Left ventricle myocardium inferior (tissue), 1 donor: ENCODE data around the gene ETHE1. TPM values are rescaled to one million over a fixed set of nuclear protein-coding genes. Genes with fewer than 3 reads are reported as not detected.
"Not testable (repeated sequence)": the region's sequence is repeated elsewhere in the genome, so short reads cannot be mapped to it uniquely, and the experiment has no call there.

Experiments used
- DNase-seq: peaks from one replicate; pipeline ENCODE4 v3.0.0-alpha.2; 2020
- H3K27ac ChIP-seq: fragments of 200-600 bp; replicated peaks from 2 replicates; pipeline ENCODE4 v1.8.0; 2021
- H3K27me3 ChIP-seq: fragments of 200-600 bp; 2 replicates; pipeline ENCODE4 v1.8.0; 2021; ENCODE audit warnings: low read depth
- H3K36me3 ChIP-seq: fragments of 200-600 bp; 2 replicates; pipeline ENCODE4 v1.8.0; 2021
- H3K4me1 ChIP-seq: fragments of 200-600 bp; 2 replicates; pipeline ENCODE4 v1.8.0; 2021
- H3K4me3 ChIP-seq: fragments of 200-600 bp; 2 replicates; pipeline ENCODE4 v1.8.0; 2021; ENCODE audit warnings: mild to moderate bottlenecking, moderate library complexity
- H3K9me3 ChIP-seq: fragments of 200-600 bp; replicated peaks from 2 replicates; pipeline ENCODE4 v1.8.0; 2021
- intact Hi-C: fragments of 100-400 bp; cut with micrococcal nuclease; formaldehyde crosslinking; loops from one replicate; pipeline ENCODE4 v1.11.0; 2022
- total RNA-seq: library from RNA; stranded (reverse); fragmentation: NEBNext Ultra II Directional; extraction: Animal tissue kit (Norgen Biotek cat#: 25700); gene quantifications from one replicate; pipeline ENCODE4 v1.2.1, GENCODE V29; 2021
- TF ChIP-seq, protein P1 (sequence below): fragments of 200-600 bp; IDR thresholded peaks from 2 replicates; pipeline ENCODE4 v1.8.0; 2021; ENCODE audit warnings: antibody characterized with exemption, mild to moderate bottlenecking, borderline replicate concordance
- donor health status: DM: no; HTN: yes; CAD: no; lungs with severe emphysema.

ETHE1 gene
- total RNA-seq, 1 donor from 2014 or later = 14.6 TPM

DNA sequence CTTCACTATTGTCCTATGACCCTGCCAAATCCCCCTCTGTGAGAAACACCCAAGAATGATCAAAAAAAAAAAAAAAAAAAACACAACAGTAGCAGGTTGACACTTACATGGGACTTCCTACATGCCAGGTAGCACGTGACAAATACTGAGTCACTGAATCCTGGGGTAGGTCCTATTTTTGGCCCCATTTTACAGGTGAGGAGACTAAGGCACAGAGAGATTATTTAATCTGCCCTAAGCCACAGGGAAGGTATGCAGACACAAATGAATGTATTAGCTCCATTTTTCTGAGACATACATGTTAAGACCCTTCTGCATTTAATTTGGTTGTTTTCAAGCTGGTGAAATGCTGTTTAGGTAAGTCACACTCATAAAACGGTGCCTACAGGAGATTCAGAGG, 21.7 kb upstream of the ETHE1 start:
- no peaks in the 10 kb centered on the region for H3K9me3 ChIP-seq
- no peak overlapping the region for H3K4me3 ChIP-seq
- DNase-seq = no peak
- TF ChIP-seq, protein P1, sequence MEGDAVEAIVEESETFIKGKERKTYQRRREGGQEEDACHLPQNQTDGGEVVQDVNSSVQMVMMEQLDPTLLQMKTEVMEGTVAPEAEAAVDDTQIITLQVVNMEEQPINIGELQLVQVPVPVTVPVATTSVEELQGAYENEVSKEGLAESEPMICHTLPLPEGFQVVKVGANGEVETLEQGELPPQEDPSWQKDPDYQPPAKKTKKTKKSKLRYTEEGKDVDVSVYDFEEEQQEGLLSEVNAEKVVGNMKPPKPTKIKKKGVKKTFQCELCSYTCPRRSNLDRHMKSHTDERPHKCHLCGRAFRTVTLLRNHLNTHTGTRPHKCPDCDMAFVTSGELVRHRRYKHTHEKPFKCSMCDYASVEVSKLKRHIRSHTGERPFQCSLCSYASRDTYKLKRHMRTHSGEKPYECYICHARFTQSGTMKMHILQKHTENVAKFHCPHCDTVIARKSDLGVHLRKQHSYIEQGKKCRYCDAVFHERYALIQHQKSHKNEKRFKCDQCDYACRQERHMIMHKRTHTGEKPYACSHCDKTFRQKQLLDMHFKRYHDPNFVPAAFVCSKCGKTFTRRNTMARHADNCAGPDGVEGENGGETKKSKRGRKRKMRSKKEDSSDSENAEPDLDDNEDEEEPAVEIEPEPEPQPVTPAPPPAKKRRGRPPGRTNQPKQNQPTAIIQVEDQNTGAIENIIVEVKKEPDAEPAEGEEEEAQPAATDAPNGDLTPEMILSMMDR = no peak
- H3K36me3 ChIP-seq = peaks cover 65% of the 10 kb centered on the region
- intact Hi-C loops = no loop called here
- H3K27ac ChIP-seq = no peak overlapping the region
- no peaks in the 10 kb centered on the region for H3K27me3 ChIP-seq
- H3K4me1 ChIP-seq = no peaks in the 10 kb centered on the region

DNA sequence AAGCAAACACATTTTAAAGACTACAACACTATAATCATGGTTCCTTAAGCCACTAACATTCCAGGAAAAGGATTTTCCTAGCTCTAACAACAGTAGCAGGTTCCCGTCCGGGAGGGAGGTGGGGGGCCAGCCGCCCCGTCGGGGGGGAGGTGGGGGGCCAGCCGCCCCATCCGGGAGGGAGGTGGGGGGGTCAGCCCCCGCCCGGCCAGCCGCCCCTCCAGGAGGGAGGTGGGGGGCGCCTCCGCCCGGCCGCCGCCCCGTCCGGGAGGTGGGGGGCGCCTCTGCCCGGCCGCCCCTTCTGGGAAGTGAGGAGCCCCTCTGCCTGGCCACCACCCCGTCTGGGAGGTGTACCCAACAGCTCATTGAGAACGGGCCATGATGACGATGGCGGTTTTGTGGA, 20.9 kb upstream of the ETHE1 start:
- H3K4me3 ChIP-seq, H3K9me3 ChIP-seq, H3K4me1 ChIP-seq, intact Hi-C loops, H3K27ac ChIP-seq, DNase-seq, H3K27me3 ChIP-seq: not testable (repeated sequence)
- peaks cover 63% of the 10 kb centered on the region for H3K36me3 ChIP-seq

DNA sequence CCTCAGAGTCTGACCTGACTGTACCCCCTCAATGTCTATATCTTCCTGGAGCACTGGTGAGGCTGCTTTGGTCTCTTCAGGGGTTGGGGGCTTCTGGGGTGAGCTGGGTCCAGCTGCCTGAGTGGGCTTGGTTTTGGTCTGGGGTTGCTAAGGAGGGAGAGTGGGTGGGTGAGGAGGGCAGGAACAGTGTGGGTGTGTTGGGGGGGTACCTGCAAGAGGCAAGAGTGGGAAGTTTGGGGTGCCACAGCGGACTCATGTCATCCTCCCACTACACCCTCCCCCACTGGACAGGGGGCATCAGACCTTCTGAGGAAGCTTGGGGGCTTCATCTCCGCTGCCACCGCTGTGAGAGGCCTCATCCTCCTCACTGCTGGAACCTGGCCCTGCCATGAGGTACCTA, 19.6 kb upstream of the ETHE1 start:
- peaks cover 66% of the 10 kb centered on the region for H3K36me3 ChIP-seq
- intact Hi-C loops = no loop called here
- H3K4me1 ChIP-seq = no peaks in the 10 kb centered on the region
- no peaks in the 10 kb centered on the region for H3K9me3 ChIP-seq
- no peak for DNase-seq
- no peak overlapping the region for H3K4me3 ChIP-seq
- no peak overlapping the region for H3K27ac ChIP-seq
- H3K27me3 ChIP-seq = no peaks in the 10 kb centered on the region
- TF ChIP-seq, protein P1 = no peak

DNA sequence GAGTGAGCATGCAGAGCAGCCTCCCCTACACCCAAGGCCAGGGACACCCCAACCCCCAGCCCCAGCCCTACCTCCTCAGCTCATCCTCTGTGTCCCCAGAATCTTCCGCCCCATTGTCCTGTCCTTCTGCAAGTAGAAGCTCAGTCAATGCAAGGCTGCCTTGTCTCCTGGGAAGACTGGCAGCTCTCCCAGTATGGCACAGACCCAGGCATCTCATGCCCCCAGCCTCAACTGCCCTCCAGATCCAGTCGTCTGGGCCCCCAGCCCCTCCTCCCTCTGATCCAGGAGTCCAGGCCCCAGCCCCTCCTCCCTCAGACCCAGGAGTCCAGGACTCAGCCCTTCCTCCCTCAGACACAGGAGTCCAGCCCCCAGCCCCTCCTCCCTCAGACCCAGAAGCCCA, 19.0 kb upstream of the ETHE1 start:
- no peak for DNase-seq
- Histone ChIP-seq H3K4me3 (no peak overlapping the region), H3K27ac (no peak overlapping the region), H3K36me3 (peaks cover 65% of the 10 kb centered on the region), H3K9me3 (no peaks in the 10 kb centered on the region), H3K4me1 (no peaks in the 10 kb centered on the region), H3K27me3 (no peaks in the 10 kb centered on the region)
- TF ChIP-seq, protein P1 = no peak
- intact Hi-C loops = no loop called here

DNA sequence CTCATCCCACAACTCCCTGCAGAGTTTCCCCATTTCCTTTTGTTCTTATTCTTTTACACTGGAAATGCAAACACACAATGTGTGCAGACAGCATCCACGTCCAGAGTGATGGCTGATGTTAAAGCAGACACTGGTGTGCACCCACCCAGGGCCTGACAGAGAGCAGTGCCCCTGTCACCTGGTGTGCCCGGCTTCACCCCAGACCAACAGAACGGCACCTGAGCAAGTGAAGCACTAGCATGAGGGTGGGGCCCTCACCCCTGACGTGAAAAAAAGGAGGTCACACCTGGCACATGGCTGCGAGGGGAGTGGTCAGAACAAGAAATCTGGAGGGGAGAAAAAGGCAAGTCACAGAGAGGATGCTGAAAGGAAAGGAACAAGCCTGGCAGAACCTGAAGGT, 18.3 kb upstream of the ETHE1 start:
- intact Hi-C loops = no loop called here
- Histone ChIP-seq H3K27me3 (no peaks in the 10 kb centered on the region), H3K4me1 (no peaks in the 10 kb centered on the region), H3K27ac (no peak overlapping the region), H3K4me3 (no peak overlapping the region), H3K9me3 (no peaks in the 10 kb centered on the region), H3K36me3 (peaks cover 66% of the 10 kb centered on the region)
- TF ChIP-seq, protein P1 = no peak
- no peak for DNase-seq

DNA sequence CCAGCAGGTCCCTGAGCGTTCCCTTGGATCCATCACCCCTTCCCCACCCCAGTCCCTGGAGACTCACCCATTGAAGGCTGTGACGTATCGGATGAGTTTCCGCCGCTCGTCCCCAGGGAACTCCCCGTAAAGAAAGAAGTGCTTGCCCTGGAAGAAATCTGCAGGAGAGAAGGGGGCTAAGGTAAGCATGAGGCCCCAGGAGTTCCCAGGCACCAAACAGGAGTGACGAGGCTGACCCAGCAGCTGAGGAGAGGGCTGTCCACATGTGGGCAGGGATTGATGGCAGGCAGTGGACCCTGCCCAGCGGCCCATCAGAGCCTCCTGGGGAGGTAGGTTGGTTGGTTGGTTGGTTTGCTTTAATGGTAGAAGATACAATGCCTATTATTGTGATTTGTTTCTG, 17.1 kb upstream of the ETHE1 start:
- H3K9me3 ChIP-seq = peaks cover 6% of the 10 kb centered on the region
- H3K4me1 ChIP-seq = no peaks in the 10 kb centered on the region
- intact Hi-C loops = no loop called here
- DNase-seq = no peak
- TF ChIP-seq, protein P1 = no peak
- no peak overlapping the region for H3K27ac ChIP-seq
- no peaks in the 10 kb centered on the region for H3K27me3 ChIP-seq
- peaks cover 66% of the 10 kb centered on the region for H3K36me3 ChIP-seq
- no peak overlapping the region for H3K4me3 ChIP-seq
